ENCODE measurements around the gene KRT2. TPM values are rescaled to one million over a fixed set of nuclear protein-coding genes. Genes with fewer than 3 reads are reported as not detected.
A peak's percentile ranks its signal among the peaks of the same experiment; 100 is the strongest.

KRT2 gene
- total and polyA plus RNA-seq, 3 experiments from 2014 or later: 0.16 TPM; not detected in 2

- peaks cover 87% of the 10 kb centered on the region for H3K4me1 ChIP-seq (ENCODE audit: insufficient read depth, low read length)
- peak overlapping the region; percentile 94 to 100 (median 98) for H3K27ac Mint-ChIP-seq
- no peaks in the 10 kb centered on the region for H3K36me3 ChIP-seq (ENCODE audit: insufficient read depth, low read length)
- H3K4me3 ChIP-seq (ENCODE audit: low read length): no peak overlapping the region
- H3K27ac ChIP-seq (ENCODE audit: low read depth, low read length): peak overlapping the region; percentile 60
- peak overlapping the region; percentile 2 to 82 (median 65) for H3K4me3 Mint-ChIP-seq
- peaks cover 66 to 79% (median 76%) of the 10 kb centered on the region in 3 donors for H3K4me1 Mint-ChIP-seq
- H3K27me3 Mint-ChIP-seq: peaks cover 0 to 4% of the 10 kb centered on the region in 2 donors
- DNase-seq: peak; percentile 16 to 92 (median 76)
- ChIA-PET CTCF (no interaction called here), POLR2A (interaction anchor here (1.0 to 1.1 kb wide), 2 partner anchors 9 to 60 kb away, joined by 3 to 6 read pairs; no protein-coding TSS in a partner anchor)
- peaks cover 2 to 10% (median 3%) of the 10 kb centered on the region in 3 donors for H3K36me3 Mint-ChIP-seq
- H3K9me3 ChIP-seq (ENCODE audit: low read length): no peaks in the 10 kb centered on the region
- H3K27me3 ChIP-seq (ENCODE audit: insufficient read depth, low read length, poor library complexity, severe bottlenecking): no peaks in the 10 kb centered on the region
- H3K9me3 Mint-ChIP-seq: peaks cover 0 to 8% (median 4%) of the 10 kb centered on the region in 5 donors
These were observed 6.8 kb downstream of the KRT2 start for GRCh38 chr12:52645120-52645761.

GRCh38 chr12:52644078-52644415 is 8.0 kb downstream of the KRT2 start:
- peaks cover 0 to 8% (median 4%) of the 10 kb centered on the region in 5 donors for H3K9me3 Mint-ChIP-seq
- H3K9me3 ChIP-seq (ENCODE audit: low read length): no peaks in the 10 kb centered on the region
- ChIA-PET CTCF (interaction anchor here (1.1 kb wide), 1 partner anchor 241 kb away, joined by 4 read pairs; no protein-coding TSS in a partner anchor), POLR2A (no interaction called here)
- no peak overlapping the region for H3K27ac ChIP-seq (ENCODE audit: low read depth, low read length)
- peak overlapping the region in 7 of 8 donors; percentile 94 to 100 (median 99) for H3K27ac Mint-ChIP-seq
- DNase-seq: no peak
- no peaks in the 10 kb centered on the region for H3K36me3 ChIP-seq (ENCODE audit: insufficient read depth, low read length)
- no peak overlapping the region for H3K4me3 Mint-ChIP-seq
- peaks cover 78% of the 10 kb centered on the region for H3K4me1 ChIP-seq (ENCODE audit: insufficient read depth, low read length)
- no peaks in the 10 kb centered on the region for H3K27me3 ChIP-seq (ENCODE audit: insufficient read depth, low read length, poor library complexity, severe bottlenecking)
- peaks cover 2 to 10% (median 3%) of the 10 kb centered on the region in 3 donors for H3K36me3 Mint-ChIP-seq
- peak overlapping the region; percentile 11 for H3K4me3 ChIP-seq (ENCODE audit: low read length)
- peaks cover 58 to 67% (median 64%) of the 10 kb centered on the region in 3 donors for H3K4me1 Mint-ChIP-seq
- peaks cover 0 to 6% of the 10 kb centered on the region in 2 donors for H3K27me3 Mint-ChIP-seq

DNA sequence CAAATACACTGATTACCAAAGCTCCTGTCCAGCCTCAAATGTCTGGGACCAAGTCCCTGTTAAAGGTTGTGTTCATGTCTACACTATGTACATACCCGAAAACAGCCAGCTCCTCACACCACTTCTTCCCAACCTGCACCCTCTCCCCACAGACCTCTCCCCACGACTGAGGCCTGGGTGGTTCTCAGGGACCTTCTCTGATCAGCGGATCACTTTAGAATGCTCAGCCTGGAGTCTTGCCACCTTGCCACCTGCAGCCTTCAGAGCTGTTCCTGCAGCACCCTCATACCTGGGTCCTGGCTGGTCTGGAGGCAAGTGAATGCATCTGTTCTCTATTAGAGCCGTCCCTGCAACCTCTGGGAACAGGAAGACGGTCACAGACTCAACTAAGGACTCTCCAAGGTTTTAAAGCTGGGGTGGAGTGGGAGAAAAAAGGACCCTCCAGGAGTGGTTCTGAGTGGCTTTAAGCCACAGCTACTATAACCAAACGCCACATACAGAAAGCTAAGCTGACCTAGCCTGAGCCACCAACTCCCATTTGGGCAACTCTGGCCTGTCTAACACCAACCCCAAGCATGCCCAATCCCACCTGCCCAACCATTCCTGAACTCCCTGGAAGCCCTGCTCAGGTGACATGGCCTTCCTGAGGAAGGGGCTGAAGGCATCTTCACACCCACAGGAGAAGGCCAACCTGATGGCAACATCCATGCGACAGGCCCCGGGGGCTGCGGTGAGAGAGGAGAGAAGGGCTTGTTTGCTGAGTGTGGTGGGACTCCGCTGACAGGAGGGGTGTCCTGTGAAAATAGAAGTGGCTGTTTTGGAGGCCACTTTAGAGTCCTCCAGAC is 8.6 kb downstream of the KRT2 start:
- CTCF ChIA-PET: interaction anchor here (1.1 kb wide), 1 partner anchor 241 kb away, joined by 4 read pairs; no protein-coding TSS in a partner anchor
- POLR2A ChIA-PET: no interaction called here
- Histone ChIP-seq H3K9me3 (ENCODE audit: low read length) (no peaks in the 10 kb centered on the region), H3K27ac (ENCODE audit: low read depth, low read length) (no peak overlapping the region), H3K4me3 (ENCODE audit: low read length) (no peak overlapping the region), H3K27me3 (ENCODE audit: insufficient read depth, low read length, poor library complexity, severe bottlenecking) (no peaks in the 10 kb centered on the region), H3K36me3 (ENCODE audit: insufficient read depth, low read length) (no peaks in the 10 kb centered on the region), H3K4me1 (ENCODE audit: insufficient read depth, low read length) (peaks cover 72% of the 10 kb centered on the region)
- no peak overlapping the region for H3K4me3 Mint-ChIP-seq
- H3K4me1 Mint-ChIP-seq: peaks cover 57 to 62% (median 59%) of the 10 kb centered on the region in 3 donors
- no peak for DNase-seq
- H3K27me3 Mint-ChIP-seq: peaks cover 4 to 6% of the 10 kb centered on the region in 2 donors
- H3K27ac Mint-ChIP-seq: peak overlapping the region in 7 of 8 donors; percentile 8 to 100 (median 95)
- peaks cover 2 to 10% (median 3%) of the 10 kb centered on the region in 3 donors for H3K36me3 Mint-ChIP-seq
- H3K9me3 Mint-ChIP-seq: peaks cover 0 to 8% (median 4%) of the 10 kb centered on the region in 5 donors

DNA sequence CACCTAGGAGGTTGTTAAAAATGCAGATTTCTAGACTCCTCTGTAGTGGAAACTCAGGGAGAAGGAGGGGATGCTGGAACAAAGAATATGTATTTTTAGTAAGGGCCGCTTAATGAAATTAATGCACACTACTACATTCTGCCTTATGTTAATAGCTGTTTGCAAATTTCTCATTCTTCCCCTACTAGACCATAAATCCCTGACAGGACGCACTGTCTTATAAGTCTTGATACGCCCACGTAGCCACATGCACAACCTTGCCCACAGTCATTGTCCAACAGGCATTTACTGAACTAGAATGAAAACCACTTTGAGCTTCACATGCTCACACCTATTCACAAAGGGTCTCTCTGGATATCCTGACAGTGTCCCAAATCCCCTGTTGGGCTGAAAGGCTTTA is 10.5 kb downstream of the KRT2 start:
- Histone ChIP-seq H3K4me1 (ENCODE audit: insufficient read depth, low read length) (peaks cover 56% of the 10 kb centered on the region), H3K36me3 (ENCODE audit: insufficient read depth, low read length) (no peaks in the 10 kb centered on the region), H3K9me3 (ENCODE audit: low read length) (no peaks in the 10 kb centered on the region), H3K27ac (ENCODE audit: low read depth, low read length) (no peak overlapping the region), H3K4me3 (ENCODE audit: low read length) (no peak overlapping the region), H3K27me3 (ENCODE audit: insufficient read depth, low read length, poor library complexity, severe bottlenecking) (no peaks in the 10 kb centered on the region)
- Mint-ChIP-seq H3K9me3 (peaks cover 0 to 7% (median 4%) of the 10 kb centered on the region in 5 donors), H3K4me3 (peak overlapping the region in 2 of 7 donors; percentile 7 to 8), H3K36me3 (peaks cover 2 to 4% (median 3%) of the 10 kb centered on the region in 3 donors), H3K4me1 (peaks cover 42 to 48% (median 44%) of the 10 kb centered on the region in 3 donors), H3K27me3 (peaks cover 8 to 16% of the 10 kb centered on the region in 2 donors), H3K27ac (peak overlapping the region in 3 of 8 donors; percentile 21 to 77 (median 70))
- ChIA-PET CTCF (interaction anchor here (0.7 to 0.8 kb wide), 2 partner anchors 8 to 52 kb away, joined by 3 to 4 read pairs; no protein-coding TSS in a partner anchor), POLR2A (no interaction called here)
- DNase-seq: no peak

GRCh38 chr12:52637299-52637698 is 14.7 kb downstream of the KRT2 start:
- Mint-ChIP-seq H3K36me3 (no peaks in the 10 kb centered on the region), H3K9me3 (no peaks in the 10 kb centered on the region), H3K4me3 (no peak overlapping the region), H3K27ac (no peak overlapping the region), H3K4me1 (peaks cover 31 to 37% (median 36%) of the 10 kb centered on the region in 3 donors), H3K27me3 (peaks cover 5 to 16% of the 10 kb centered on the region in 2 donors)
- Histone ChIP-seq H3K27ac (ENCODE audit: low read depth, low read length) (no peak overlapping the region), H3K36me3 (ENCODE audit: insufficient read depth, low read length) (no peaks in the 10 kb centered on the region), H3K27me3 (ENCODE audit: insufficient read depth, low read length, poor library complexity, severe bottlenecking) (no peaks in the 10 kb centered on the region), H3K4me3 (ENCODE audit: low read length) (no peak overlapping the region), H3K9me3 (ENCODE audit: low read length) (no peaks in the 10 kb centered on the region), H3K4me1 (ENCODE audit: insufficient read depth, low read length) (peaks cover 46% of the 10 kb centered on the region)
- ChIA-PET POLR2A (no interaction called here), CTCF (no interaction called here)
- no peak for DNase-seq

DNA sequence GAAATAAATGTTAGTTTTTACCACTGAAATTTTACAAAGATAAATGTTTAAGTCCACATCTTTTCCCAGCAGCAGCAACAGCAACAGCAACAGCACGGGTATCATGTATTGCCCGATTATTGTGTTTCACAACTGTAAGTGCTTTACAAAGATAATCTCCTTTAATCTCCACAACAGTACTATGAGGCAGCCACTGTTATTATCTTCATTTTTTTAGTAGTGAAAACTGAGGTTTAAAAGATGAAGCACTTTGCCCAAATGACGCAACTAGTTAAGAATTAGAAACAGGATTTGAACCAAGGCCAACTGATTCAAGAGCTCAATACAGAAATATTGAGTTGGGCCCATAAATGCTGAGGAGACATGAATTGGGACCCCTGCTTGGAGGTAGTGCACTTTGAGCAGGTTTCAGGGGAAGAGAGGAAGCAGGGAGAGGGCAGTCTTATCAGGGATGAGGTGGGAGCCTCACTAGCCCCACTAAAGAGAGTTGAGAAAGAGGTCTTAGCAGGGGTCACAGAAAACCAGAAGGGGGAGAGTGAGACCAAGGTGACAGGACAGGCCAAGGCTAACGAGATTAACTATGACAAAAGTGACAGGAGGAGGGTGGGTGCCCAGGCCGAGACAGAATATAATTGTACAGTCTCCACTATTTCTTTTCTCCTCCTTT is 15.3 kb downstream of the KRT2 start:
- Mint-ChIP-seq H3K9me3 (no peaks in the 10 kb centered on the region), H3K4me3 (no peak overlapping the region), H3K27ac (peak overlapping the region in 2 of 8 donors; percentile 8 to 91), H3K27me3 (peaks cover 5 to 16% of the 10 kb centered on the region in 2 donors), H3K36me3 (no peaks in the 10 kb centered on the region), H3K4me1 (peaks cover 30 to 36% (median 31%) of the 10 kb centered on the region in 3 donors)
- no peak overlapping the region for H3K27ac ChIP-seq (ENCODE audit: low read depth, low read length)
- DNase-seq: no peak
- peaks cover 47% of the 10 kb centered on the region for H3K4me1 ChIP-seq (ENCODE audit: insufficient read depth, low read length)
- H3K4me3 ChIP-seq (ENCODE audit: low read length): no peak overlapping the region
- H3K9me3 ChIP-seq (ENCODE audit: low read length): no peaks in the 10 kb centered on the region
- H3K27me3 ChIP-seq (ENCODE audit: insufficient read depth, low read length, poor library complexity, severe bottlenecking): no peaks in the 10 kb centered on the region
- ChIA-PET CTCF (no interaction called here), POLR2A (interaction anchor here (1.4 kb wide), 1 partner anchor 8 kb away, joined by 6 read pairs; no protein-coding TSS in a partner anchor)
- no peaks in the 10 kb centered on the region for H3K36me3 ChIP-seq (ENCODE audit: insufficient read depth, low read length)

DNA sequence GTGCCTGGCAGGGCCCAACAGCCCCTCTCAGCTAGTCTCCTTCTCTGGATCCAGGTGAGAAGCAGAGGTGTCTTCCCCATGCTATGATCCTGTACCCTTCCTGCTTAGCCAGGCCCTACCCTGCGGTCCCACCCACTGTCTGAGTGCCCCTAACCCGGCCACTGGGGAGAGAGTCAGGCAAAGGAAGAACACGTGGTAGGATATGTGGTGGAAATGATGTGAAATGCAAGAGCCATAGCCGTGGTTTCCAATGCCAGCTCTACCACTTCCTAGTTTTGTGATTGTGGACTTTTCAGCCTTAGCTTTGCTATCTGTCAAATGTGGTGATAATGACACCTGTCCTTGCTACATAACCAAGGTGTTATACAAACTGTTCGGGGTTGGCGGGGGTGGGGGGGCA is 15.8 kb downstream of the KRT2 start:
- H3K4me1 Mint-ChIP-seq: peaks cover 27 to 31% (median 29%) of the 10 kb centered on the region in 3 donors
- peak overlapping the region in 3 of 8 donors; percentile 66 to 91 (median 76) for H3K27ac Mint-ChIP-seq
- no peaks in the 10 kb centered on the region for H3K27me3 ChIP-seq (ENCODE audit: insufficient read depth, low read length, poor library complexity, severe bottlenecking)
- peak in 1 of 5 donors; percentile 33 for DNase-seq
- H3K9me3 ChIP-seq (ENCODE audit: low read length): no peaks in the 10 kb centered on the region
- peaks cover 48% of the 10 kb centered on the region for H3K4me1 ChIP-seq (ENCODE audit: insufficient read depth, low read length)
- no peak overlapping the region for H3K4me3 Mint-ChIP-seq
- no peak overlapping the region for H3K4me3 ChIP-seq (ENCODE audit: low read length)
- H3K27me3 Mint-ChIP-seq: peaks cover 5 to 16% of the 10 kb centered on the region in 2 donors
- no peaks in the 10 kb centered on the region for H3K36me3 ChIP-seq (ENCODE audit: insufficient read depth, low read length)
- no peaks in the 10 kb centered on the region for H3K9me3 Mint-ChIP-seq
- no peaks in the 10 kb centered on the region for H3K36me3 Mint-ChIP-seq
- no peak overlapping the region for H3K27ac ChIP-seq (ENCODE audit: low read depth, low read length)
- ChIA-PET POLR2A (interaction anchor here (1.4 kb wide), 1 partner anchor 9 kb away, joined by 6 read pairs; no protein-coding TSS in a partner anchor), CTCF (no interaction called here)
